Smooth muscle cell (in vitro differentiated cells): ENCODE data around the gene CLDN1. TPM values are rescaled to one million over a fixed set of nuclear protein-coding genes. Genes with fewer than 3 reads are reported as not detected.
A peak's percentile ranks its signal among the peaks of the same experiment; 100 is the strongest.

Experiments used
- DNase-seq: peaks from one replicate; lab custom pipeline; 2025; ENCODE audit not compliant: unreplicated experiment; lab: John Stamatoyannopoulos, UW
- H2AFZ ChIP-seq: fragments of 200-600 bp; sonication (generic); 2 replicates; pipeline ENCODE4 v1.6.0; 2016; ENCODE audit warnings: antibody characterized with exemption, low read depth, mild to moderate bottlenecking
- H3F3A ChIP-seq: fragments of 200-600 bp; sonication (generic); 2 replicates; pipeline ENCODE4 v1.6.0; 2017; ENCODE audit warnings: antibody characterized with exemption, low read depth
- H3K27ac ChIP-seq: fragments of 200-600 bp; sonication (generic); 2 replicates; pipeline ENCODE4 v1.5.1; 2016; ENCODE audit warnings: low read depth, mild to moderate bottlenecking
- H3K27me3 ChIP-seq: fragments of 200-600 bp; sonication (generic); 2 replicates; pipeline ENCODE4 v1.6.1; 2016; ENCODE audit warnings: low read depth, mild to moderate bottlenecking
- H3K36me3 ChIP-seq: fragments of 200-600 bp; sonication (generic); 2 replicates; pipeline ENCODE4 v1.5.1; 2016; ENCODE audit warnings: low read depth
- H3K4me1 ChIP-seq: fragments of 200-600 bp; sonication (generic); 2 replicates; pipeline ENCODE4 v1.5.1; 2016; ENCODE audit warnings: low read depth
- H3K4me2 ChIP-seq: fragments of 200-600 bp; sonication (generic); 2 replicates; pipeline ENCODE4 v1.6.0; 2016; ENCODE audit warnings: mild to moderate bottlenecking
- H3K4me3 ChIP-seq: fragments of 200-600 bp; sonication (generic); 2 replicates; pipeline ENCODE4 v1.5.1; 2016; ENCODE audit warnings: mild to moderate bottlenecking
- H3K79me2 ChIP-seq: fragments of 200-600 bp; sonication (generic); 2 replicates; pipeline ENCODE4 v1.6.0; 2016; ENCODE audit warnings: low read depth, mild to moderate bottlenecking
- H3K9ac ChIP-seq: fragments of 200-600 bp; sonication (generic); 2 replicates; pipeline ENCODE4 v1.6.0; 2016; ENCODE audit warnings: low read depth
- H3K9me3 ChIP-seq: fragments of 200-600 bp; sonication (generic); replicated peaks from 2 replicates; pipeline ENCODE4 v1.5.1; 2016; ENCODE audit warnings: low read depth
- H4K20me1 ChIP-seq: fragments of 200-600 bp; sonication (generic); 2 replicates; pipeline ENCODE4 v1.6.0; 2016; ENCODE audit warnings: low read depth
- WGBS: methylation state at CpG from one replicate; pipeline ENCODE4 v1.1.7; 2016; ENCODE audit warnings: low lambda C conversion rate; 5-methylcytosine and 5-hydroxymethylcytosine counted together
- polyA plus RNA-seq: library from polyadenylated mRNA; unstranded; fragments of >200 nt; fragmentation: Nextera tagmentation; extraction: Ambion mirVana; gene quantifications from 2 replicates; pipeline ENCODE4 v1.2.1, GENCODE V29; 2016
- total RNA-seq: library from RNA; depleted of rRNA; stranded (reverse); fragments of >200 nt; gene quantifications from 2 replicates; pipeline ENCODE4 v1.2.3, GENCODE V29; 2014
- TF ChIP-seq, protein P1 (sequence below): fragments of 200-600 bp; sonication (generic); IDR thresholded peaks from 2 replicates; pipeline ENCODE4 v1.5.1; 2017; ENCODE audit warnings: borderline replicate concordance, mild to moderate bottlenecking, antibody characterized with exemption; ENCODE audit not compliant: insufficient read depth, poor library complexity, severe bottlenecking

CLDN1 gene
- total and polyA plus RNA-seq, 2 experiments from 2014 or later = 3.8 to 30.5 TPM

DNA sequence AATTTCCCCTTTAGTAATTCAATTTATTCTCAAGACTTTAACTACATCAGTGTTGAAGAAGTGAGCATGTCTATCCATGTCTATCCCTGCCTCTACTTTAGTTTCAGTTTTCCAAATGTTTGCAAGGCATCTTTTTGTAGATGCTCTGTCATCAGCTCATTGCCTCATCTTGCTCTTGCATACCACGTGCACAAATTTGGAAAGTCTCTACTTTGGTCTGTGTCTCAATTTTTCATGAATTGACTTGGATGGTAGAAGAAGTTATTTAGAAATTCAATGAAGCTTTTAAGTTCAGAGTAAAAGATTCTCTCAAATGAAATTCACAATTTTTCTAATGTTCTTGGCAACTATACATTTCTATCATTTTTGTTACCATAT is 55.3 kb downstream of the CLDN1 start:
- H3K27me3 ChIP-seq = no peaks in the 10 kb centered on the region
- TF ChIP-seq, protein P1, sequence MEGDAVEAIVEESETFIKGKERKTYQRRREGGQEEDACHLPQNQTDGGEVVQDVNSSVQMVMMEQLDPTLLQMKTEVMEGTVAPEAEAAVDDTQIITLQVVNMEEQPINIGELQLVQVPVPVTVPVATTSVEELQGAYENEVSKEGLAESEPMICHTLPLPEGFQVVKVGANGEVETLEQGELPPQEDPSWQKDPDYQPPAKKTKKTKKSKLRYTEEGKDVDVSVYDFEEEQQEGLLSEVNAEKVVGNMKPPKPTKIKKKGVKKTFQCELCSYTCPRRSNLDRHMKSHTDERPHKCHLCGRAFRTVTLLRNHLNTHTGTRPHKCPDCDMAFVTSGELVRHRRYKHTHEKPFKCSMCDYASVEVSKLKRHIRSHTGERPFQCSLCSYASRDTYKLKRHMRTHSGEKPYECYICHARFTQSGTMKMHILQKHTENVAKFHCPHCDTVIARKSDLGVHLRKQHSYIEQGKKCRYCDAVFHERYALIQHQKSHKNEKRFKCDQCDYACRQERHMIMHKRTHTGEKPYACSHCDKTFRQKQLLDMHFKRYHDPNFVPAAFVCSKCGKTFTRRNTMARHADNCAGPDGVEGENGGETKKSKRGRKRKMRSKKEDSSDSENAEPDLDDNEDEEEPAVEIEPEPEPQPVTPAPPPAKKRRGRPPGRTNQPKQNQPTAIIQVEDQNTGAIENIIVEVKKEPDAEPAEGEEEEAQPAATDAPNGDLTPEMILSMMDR = no peak
- no peaks in the 10 kb centered on the region for H3K36me3 ChIP-seq
- WGBS = 86% methylated on average over 1 of the region's 1 CpG
- H4K20me1 ChIP-seq = no peaks in the 10 kb centered on the region
- H3K27ac ChIP-seq = no peak overlapping the region
- H3K79me2 ChIP-seq = no peaks in the 10 kb centered on the region
- no peak overlapping the region for H3K9ac ChIP-seq
- H3K4me2 ChIP-seq = no peak overlapping the region
- DNase-seq = no peak
- no peaks in the 10 kb centered on the region for H3K4me1 ChIP-seq
- H3K9me3 ChIP-seq = no peaks in the 10 kb centered on the region
- no peaks in the 10 kb centered on the region for H3F3A ChIP-seq
- H3K4me3 ChIP-seq = no peak overlapping the region
- H2AFZ ChIP-seq = no peak overlapping the region

DNA sequence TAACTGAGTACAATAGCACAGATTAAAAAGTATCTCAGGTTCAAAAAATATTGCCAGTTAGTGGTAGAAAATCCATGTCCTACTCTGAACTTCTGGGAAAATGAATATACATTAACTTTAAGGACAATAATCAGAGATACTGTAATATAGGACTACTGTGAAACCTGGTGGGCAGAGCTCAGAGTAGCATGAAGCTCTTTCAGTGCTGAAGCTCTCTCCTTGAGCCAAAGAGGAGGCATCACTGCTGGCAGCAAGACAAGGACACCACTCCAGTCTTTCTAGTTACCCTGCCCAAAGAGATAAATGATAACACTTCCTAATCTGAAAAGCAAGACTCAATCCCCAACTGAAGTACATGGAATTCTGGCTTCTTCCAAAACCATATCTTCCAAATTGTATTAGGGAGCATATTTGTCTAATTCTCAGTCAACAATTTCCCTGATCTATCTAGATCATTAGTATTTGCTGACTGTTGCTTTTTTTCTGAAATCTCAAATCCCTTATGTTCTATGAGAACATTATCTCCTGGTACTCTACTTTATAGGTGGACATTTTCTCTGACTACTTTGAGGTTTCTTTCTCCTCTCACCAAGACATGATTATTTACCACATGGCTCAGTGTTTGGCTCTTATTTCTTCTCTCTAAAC is 55.9 kb downstream of the CLDN1 start:
- TF ChIP-seq, protein P1 = no peak
- Histone ChIP-seq H3K27me3 (no peaks in the 10 kb centered on the region), H3K4me1 (no peaks in the 10 kb centered on the region), H3K36me3 (no peaks in the 10 kb centered on the region), H3K4me2 (no peak overlapping the region), H3K79me2 (no peaks in the 10 kb centered on the region), H3K9ac (no peak overlapping the region), H3F3A (no peaks in the 10 kb centered on the region), H3K9me3 (no peaks in the 10 kb centered on the region), H4K20me1 (no peaks in the 10 kb centered on the region), H2AFZ (no peak overlapping the region), H3K4me3 (no peak overlapping the region), H3K27ac (peak overlapping the region; percentile 81)
- DNase-seq = no peak

DNA sequence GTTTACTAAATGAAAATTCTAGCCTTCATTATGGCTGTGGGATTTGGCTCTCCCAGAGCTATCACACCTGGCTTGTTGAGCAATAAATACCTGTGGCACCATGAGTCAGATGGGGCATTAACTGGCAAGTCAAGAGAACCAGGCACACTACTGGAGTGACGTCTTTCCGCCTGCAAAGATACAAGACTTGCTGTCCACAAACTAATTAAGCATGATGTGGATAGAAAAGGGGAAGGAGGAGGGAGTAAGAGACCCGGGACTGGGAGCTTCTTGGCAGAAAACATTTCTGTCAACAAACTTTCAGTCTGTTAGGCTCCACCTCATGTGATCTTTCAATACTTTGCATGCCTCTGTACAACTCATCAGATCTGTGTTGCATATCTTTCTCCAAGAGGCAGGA is 56.5 kb downstream of the CLDN1 start:
- no peak overlapping the region for H3K4me3 ChIP-seq
- no peaks in the 10 kb centered on the region for H3K27me3 ChIP-seq
- peak overlapping the region; percentile 81 for H3K27ac ChIP-seq
- H3K9ac ChIP-seq = no peak overlapping the region
- no peaks in the 10 kb centered on the region for H3F3A ChIP-seq
- no peaks in the 10 kb centered on the region for H3K79me2 ChIP-seq
- H3K4me2 ChIP-seq = peak overlapping the region; percentile 38
- TF ChIP-seq, protein P1 = no peak
- H3K4me1 ChIP-seq = no peaks in the 10 kb centered on the region
- 35% methylated on average over 3 of the region's 3 CpGs for WGBS
- H3K9me3 ChIP-seq = no peaks in the 10 kb centered on the region
- H2AFZ ChIP-seq = no peak overlapping the region
- no peak for DNase-seq
- H3K36me3 ChIP-seq = no peaks in the 10 kb centered on the region
- H4K20me1 ChIP-seq = no peaks in the 10 kb centered on the region

DNA sequence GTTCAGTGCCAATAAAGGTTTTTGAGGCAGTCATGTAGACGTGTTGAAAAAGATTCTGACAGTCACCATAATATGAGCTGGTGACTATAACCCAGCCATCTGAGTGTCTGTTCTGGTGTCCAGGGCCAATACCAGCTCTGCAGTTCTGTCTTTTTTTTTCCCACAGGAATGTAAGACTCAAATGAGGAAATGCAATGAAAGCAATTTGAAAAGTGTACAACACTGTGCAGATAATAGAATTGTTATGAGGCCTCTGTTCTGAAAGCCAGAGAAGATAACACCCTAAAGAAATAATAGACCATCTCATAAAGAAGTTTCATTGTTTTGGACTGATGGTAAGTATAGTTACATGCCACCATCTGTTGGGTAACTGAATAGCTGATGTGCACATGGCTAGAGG is 57.1 kb downstream of the CLDN1 start:
- peak overlapping the region; percentile 26 for H3K9ac ChIP-seq
- H3K27ac ChIP-seq = peak overlapping the region; percentile 81
- H3K79me2 ChIP-seq = no peaks in the 10 kb centered on the region
- no peaks in the 10 kb centered on the region for H4K20me1 ChIP-seq
- H3K4me3 ChIP-seq = no peak overlapping the region
- no peak for DNase-seq
- WGBS = 31% methylated on average over 1 of the region's 1 CpG
- no peak overlapping the region for H2AFZ ChIP-seq
- no peaks in the 10 kb centered on the region for H3K27me3 ChIP-seq
- TF ChIP-seq, protein P1 = no peak
- H3F3A ChIP-seq = no peaks in the 10 kb centered on the region
- H3K9me3 ChIP-seq = no peaks in the 10 kb centered on the region
- H3K4me1 ChIP-seq = no peaks in the 10 kb centered on the region
- H3K36me3 ChIP-seq = no peaks in the 10 kb centered on the region
- H3K4me2 ChIP-seq = peak overlapping the region; percentile 38
